IMR-90 (cell line): ENCODE data around the gene TMEM168. TPM values are rescaled to one million over a fixed set of nuclear protein-coding genes. Genes with fewer than 3 reads are reported as not detected.

Source experiments
- ATAC-seq: fragments of 200-7000 bp; cut with Tn5 transposase; 2 replicates; pipeline ENCODE4 v1.9.1; 2020; ENCODE audit warnings: low read depth, mild to moderate bottlenecking, moderate library complexity
- BruUV-seq: library from RNA; stranded (reverse); fragments of 400-500 nt; replicated peaks from 2 replicates; lab custom pipeline; 2021; lab: Mats Ljungman, UMichigan
- CTCF ChIA-PET: fragments of 300-600 bp; formaldehyde crosslinking; extraction: SDS; loops from one replicate; lab custom pipeline; 2021; ENCODE audit warnings: antibody characterized with exemption; lab: Yijun Ruan, JAX
- POLR2A ChIA-PET: fragments of 300-600 bp; sonication (Branson Sonifier 250); formaldehyde crosslinking; loops from one replicate; lab custom pipeline; 2022; ENCODE audit warnings: antibody characterized with exemption; ENCODE audit not compliant: unreplicated experiment; lab: Charles Lee
- DNase-seq: peaks from one replicate; pipeline ENCODE4 v3.0.0; 2013
- H2AFZ ChIP-seq: replicated peaks from 2 replicates; pipeline ENCODE3; 2013; ENCODE audit warnings: low read length, mild to moderate bottlenecking; ENCODE audit not compliant: poor library complexity
- H2AK5ac ChIP-seq: 2 replicates; pipeline ENCODE4 v1.6.1; 2013; ENCODE audit warnings: low read depth, low read length, inconsistent platforms
- H2AK9ac ChIP-seq: replicated peaks from 2 replicates; pipeline ENCODE3; 2013; ENCODE audit warnings: mild to moderate bottlenecking, low read depth, low read length, moderate library complexity; ENCODE audit not compliant: poor library complexity
- H2BK120ac ChIP-seq: 2 replicates; pipeline ENCODE4 v1.6.1; 2013; ENCODE audit warnings: low read depth, low read length, inconsistent platforms
- H2BK15ac ChIP-seq: 3 replicates; pipeline ENCODE4 v1.6.1; 2013; ENCODE audit warnings: low read depth, low read length, inconsistent platforms
- H2BK20ac ChIP-seq: 2 replicates; pipeline ENCODE4 v1.6.1; 2013; ENCODE audit warnings: low read depth, mild to moderate bottlenecking, inconsistent platforms, low read length, moderate library complexity
- H2BK5ac ChIP-seq: 2 replicates; pipeline ENCODE4 v1.6.1; 2013; ENCODE audit warnings: mild to moderate bottlenecking, low read depth, low read length, inconsistent platforms; ENCODE audit not compliant: poor library complexity, severe bottlenecking
- H3K14ac ChIP-seq: replicated peaks from 2 replicates; pipeline ENCODE4 v1.6.1; 2013; ENCODE audit warnings: low read depth, low read length, inconsistent platforms
- H3K18ac ChIP-seq: 2 replicates; pipeline ENCODE4 v1.6.1; 2013; ENCODE audit warnings: low read depth, low read length, control low read depth
- H3K23ac ChIP-seq: 2 replicates; pipeline ENCODE4 v1.6.1; 2013; ENCODE audit warnings: low read depth, low read length, inconsistent platforms
- H3K27ac ChIP-seq: 2 replicates; pipeline ENCODE4 v1.5.1; 2013; ENCODE audit warnings: mild to moderate bottlenecking, control low read depth, low read length; ENCODE audit not compliant: insufficient read depth
- H3K27me3 ChIP-seq: 2 replicates; pipeline ENCODE4 v1.6.1; 2013; ENCODE audit warnings: low read length; ENCODE audit not compliant: control insufficient read depth, insufficient read depth
- H3K36me3 ChIP-seq: 2 replicates; pipeline ENCODE4 v1.6.1; 2013; ENCODE audit warnings: low read length, mixed read lengths; ENCODE audit not compliant: control insufficient read depth, insufficient read depth
- H3K4ac ChIP-seq: 2 replicates; pipeline ENCODE4 v1.6.1; 2013; ENCODE audit warnings: low read depth, low read length, inconsistent platforms
- H3K4me1 ChIP-seq: 2 replicates; pipeline ENCODE4 v1.6.1; 2013; ENCODE audit warnings: low read length, mixed read lengths; ENCODE audit not compliant: control insufficient read depth, insufficient read depth
- H3K4me2 ChIP-seq: 2 replicates; pipeline ENCODE4 v1.6.1; 2013; ENCODE audit warnings: low read depth, mild to moderate bottlenecking, control low read depth, low read length, moderate library complexity
- H3K4me3 ChIP-seq: 2 replicates; pipeline ENCODE4 v1.5.1; 2013; ENCODE audit warnings: low read depth, mild to moderate bottlenecking, control low read depth, low read length, moderate library complexity; ENCODE audit not compliant: insufficient read depth
- H3K56ac ChIP-seq: 2 replicates; pipeline ENCODE4 v1.6.1; 2013; ENCODE audit warnings: low read length, inconsistent platforms; ENCODE audit not compliant: insufficient read depth; ENCODE audit errors: extremely low read depth
- H3K79me1 ChIP-seq, 2 experiments: 2 replicates each; pipeline ENCODE4 v1.6.1; 2013; ENCODE audit warnings: low read length in 2 of 2, inconsistent platforms in 1 of 2, low read depth in 1 of 2
- H3K9ac ChIP-seq: 2 replicates; pipeline ENCODE4 v1.6.1; 2013; ENCODE audit warnings: low read depth, low read length, control low read depth
- H3K9me1 ChIP-seq: 2 replicates; pipeline ENCODE4 v1.6.1; 2013; ENCODE audit warnings: low read length, inconsistent platforms; ENCODE audit not compliant: insufficient read depth
- H3K9me3 ChIP-seq: 2 replicates; pipeline ENCODE4 v1.6.1; 2013; ENCODE audit warnings: low read length; ENCODE audit not compliant: control insufficient read depth, insufficient read depth
- H4K20me1 ChIP-seq: 2 replicates; pipeline ENCODE4 v1.6.1; 2013; ENCODE audit warnings: low read length, inconsistent platforms; ENCODE audit not compliant: insufficient read depth
- H4K5ac ChIP-seq: 2 replicates; pipeline ENCODE4 v1.6.1; 2013; ENCODE audit warnings: mild to moderate bottlenecking, low read depth, low read length, control low read depth
- H4K8ac ChIP-seq, 2 experiments: 2 replicates each; pipeline ENCODE4 v1.6.1; 2013; ENCODE audit warnings: low read depth in 2 of 2, low read length in 2 of 2, control low read depth in 1 of 2, inconsistent platforms in 1 of 2
- H4K91ac ChIP-seq: 2 replicates; pipeline ENCODE4 v1.6.1; 2013; ENCODE audit warnings: low read depth, low read length, inconsistent platforms; ENCODE audit not compliant: insufficient read depth
- ELK1 ChIP-seq: fragments of 150-350 bp; IDR thresholded peaks from 2 replicates; pipeline ENCODE4 v1.6.1; 2016; ENCODE audit warnings: low read depth, mild to moderate bottlenecking, low read length, moderate library complexity, borderline replicate concordance
- MAFK ChIP-seq: IDR thresholded peaks from 2 replicates; pipeline ENCODE4 v1.6.1; 2012; ENCODE audit warnings: low read depth, low read length, improper control_type of control experiment
- MAZ ChIP-seq: IDR thresholded peaks from 2 replicates; pipeline ENCODE4 v1.6.1; 2012; ENCODE audit warnings: low read depth, mild to moderate bottlenecking, low read length, improper control_type of control experiment, moderate library complexity, borderline replicate concordance
- MXI1 ChIP-seq: IDR thresholded peaks from 2 replicates; pipeline ENCODE4 v1.6.1; 2012; ENCODE audit warnings: low read depth, mild to moderate bottlenecking, low read length, moderate library complexity, borderline replicate concordance
- POLR2A ChIP-seq: IDR thresholded peaks from 2 replicates; pipeline ENCODE4 v1.6.1; 2012; ENCODE audit warnings: mild to moderate bottlenecking, low read depth, low read length
- RAD21 ChIP-seq: IDR thresholded peaks from 2 replicates; pipeline ENCODE4 v1.6.1; 2012; ENCODE audit warnings: low read length, improper control_type of control experiment
- RCOR1 ChIP-seq: IDR thresholded peaks from 2 replicates; pipeline ENCODE4 v1.6.1; 2012; ENCODE audit warnings: mild to moderate bottlenecking, low read length, improper control_type of control experiment; ENCODE audit not compliant: insufficient replicate concordance
- SMC3 ChIP-seq: fragments of 150-350 bp; IDR thresholded peaks from 2 replicates; pipeline ENCODE4 v1.6.1; 2016; ENCODE audit warnings: low read depth, mild to moderate bottlenecking, antibody characterized with exemption, low read length, moderate library complexity
- USF2 ChIP-seq: fragments of 150-350 bp; IDR thresholded peaks from 2 replicates; pipeline ENCODE4 v1.6.1; 2017; ENCODE audit warnings: mild to moderate bottlenecking, antibody characterized with exemption, low read length, low read depth
- dilution Hi-C: fragments of 300-500 bp; cut with HindIII; formaldehyde crosslinking; loops from one replicate; pipeline ENCODE4 v1.14.3; 2018; ENCODE audit warnings: low sequenced_read_pairs; ENCODE audit not compliant: unreplicated experiment
- in situ Hi-C: fragments of 300-500 bp; cut with MboI; formaldehyde crosslinking; loops from 3 replicates; pipeline ENCODE4 v1.14.3; 2019; ENCODE audit warnings: low sequenced_read_pairs, inconsistent platforms, mixed read lengths
- intact Hi-C: fragments of 100-400 bp; cut with micrococcal nuclease; formaldehyde crosslinking; loops from 2 replicates; pipeline ENCODE4 v1.10.0; 2022
- polyA plus RNA-seq, 3 experiments: library from polyadenylated mRNA; depleted of rRNA; stranded (reverse); fragments of >200 nt; gene quantifications; 2 replicates each; pipeline ENCODE4 v1.2.3, GENCODE V29; 2012; ENCODE audit warnings: low replicate concordance in 1 of 3
- total RNA-seq: library from RNA; depleted of rRNA; stranded (reverse); fragments of >200 nt; gene quantifications from 2 replicates; pipeline ENCODE4 v1.2.3, GENCODE V29; 2012

TMEM168 gene
- total and polyA plus RNA-seq, 2 of the 4 experiments (the other 2 are of a cell fraction), result 17.7 to 22.9 TPM

GRCh38 chr7:112777406-112777805 lies 12.8 kb downstream of the TMEM168 start:
- H3K9me3 ChIP-seq, result no peaks in the 10 kb centered on the region
- no peak overlapping the region for H2BK5ac ChIP-seq
- no peak overlapping the region for H2BK15ac ChIP-seq
- no peak overlapping the region for H3K4me2 ChIP-seq
- H2AK9ac ChIP-seq, result no peak overlapping the region
- intact Hi-C loops, result loop anchor here (10.0 kb wide), 1 partner anchor 207 kb away; no protein-coding TSS in a partner anchor
- H2AFZ ChIP-seq, result no peak overlapping the region
- TF ChIP-seq USF2 (no peak), SMC3 (no peak), POLR2A (no peak), MXI1 (no peak), RCOR1 (no peak), MAZ (no peak), RAD21 (no peak), MAFK (no peak), ELK1 (no peak)
- ChIA-PET POLR2A (no interaction called here), CTCF (no interaction called here)
- H4K20me1 ChIP-seq, result no peaks in the 10 kb centered on the region
- H3K4ac ChIP-seq, result no peak overlapping the region
- no peaks in the 10 kb centered on the region; the same call in 1 of the 2 replicates for H3K36me3 ChIP-seq
- H4K91ac ChIP-seq, result no peak overlapping the region
- H2AK5ac ChIP-seq, result no peak overlapping the region
- H3K79me1 ChIP-seq, result peaks cover 11 to 12% of the 10 kb centered on the region in 2 experiments
- no peak overlapping the region for H3K4me3 ChIP-seq
- DNase-seq (no peak), ATAC-seq (no peak)
- no peak overlapping the region for H3K14ac ChIP-seq
- no peaks in the 10 kb centered on the region for H3K27me3 ChIP-seq
- H3K27ac ChIP-seq, result no peak overlapping the region
- H4K8ac ChIP-seq, result no peak overlapping the region
- in situ Hi-C loops, result no loop called here
- no peak overlapping the region for H3K18ac ChIP-seq
- no peak overlapping the region for H3K56ac ChIP-seq
- dilution Hi-C loops, result no loop called here
- no TSS peak for BruUV-seq
- H3K9me1 ChIP-seq, result peaks cover 6% of the 10 kb centered on the region; the same call in 1 of the 2 replicates
- no peak overlapping the region for H3K23ac ChIP-seq
- no peak overlapping the region for H2BK120ac ChIP-seq
- no peak overlapping the region for H3K9ac ChIP-seq
- no peak overlapping the region for H2BK20ac ChIP-seq
- H3K4me1 ChIP-seq, result peaks cover 6% of the 10 kb centered on the region
- no peak overlapping the region for H4K5ac ChIP-seq
